DMS114 treated with DMSO at 0.1 percent for 48 hours (cell line): ENCODE data around the gene OSTN.

ENCODE experiments used
- DNase-seq: peaks from one replicate; lab custom pipeline; 2025; ENCODE audit not compliant: unreplicated experiment; lab: John Stamatoyannopoulos, UW

OSTN gene

DNA sequence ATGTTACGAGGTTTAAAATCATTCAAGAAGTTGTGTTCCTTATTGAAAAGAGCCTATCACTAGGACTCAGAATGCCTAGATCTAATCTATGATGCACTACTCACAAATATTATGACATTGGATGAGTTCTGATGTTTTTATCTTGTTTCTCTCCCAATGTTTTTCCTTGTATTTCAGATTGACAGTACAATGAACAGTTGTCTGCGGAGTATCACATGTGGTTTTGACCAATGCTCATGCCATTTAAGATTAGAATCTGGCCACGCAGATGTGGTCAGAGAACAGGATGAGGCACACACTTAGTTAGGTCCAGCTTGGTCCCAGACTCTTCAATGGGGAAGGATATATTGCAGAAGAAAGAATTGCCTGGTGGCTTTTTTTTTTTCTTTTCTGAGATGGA lies 104.6 kb downstream of the OSTN start:
- DNase-seq: no peak

- DNase-seq: no peak
Observed at GRCh38 chr3:191306428-191306827, 107.4 kb downstream of the OSTN start.

- no peak for DNase-seq
Observed at GRCh38 chr3:191307341-191307740, 108.3 kb downstream of the OSTN start.

DNA sequence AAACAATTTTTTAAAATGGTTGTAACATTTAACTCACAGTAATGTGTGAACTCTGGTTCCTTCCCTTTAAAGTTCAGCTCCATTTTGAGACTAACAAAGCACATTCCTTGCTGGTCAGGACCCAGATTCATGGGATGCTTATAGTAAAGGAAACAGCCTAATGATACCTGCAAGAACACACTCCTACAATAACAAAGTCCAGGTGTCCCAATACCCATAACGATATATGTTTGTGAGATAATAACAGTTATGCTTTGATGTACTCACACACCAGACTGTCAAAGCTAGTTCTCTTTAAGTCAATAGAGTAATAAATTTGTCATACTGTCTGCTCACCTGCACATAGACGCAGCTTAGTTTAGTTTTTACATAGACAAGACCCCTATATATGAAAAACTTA lies 114.3 kb downstream of the OSTN start:
- DNase-seq: no peak

GRCh38 chr3:191314109-191314728 lies 115.2 kb downstream of the OSTN start:
- no peak for DNase-seq
